Measurements from ENCODE around the gene TSPYL2. TPM values are rescaled to one million over a fixed set of nuclear protein-coding genes. Genes with fewer than 3 reads are reported as not detected.

TSPYL2 gene
- total RNA-seq = 10.2 TPM

DNA sequence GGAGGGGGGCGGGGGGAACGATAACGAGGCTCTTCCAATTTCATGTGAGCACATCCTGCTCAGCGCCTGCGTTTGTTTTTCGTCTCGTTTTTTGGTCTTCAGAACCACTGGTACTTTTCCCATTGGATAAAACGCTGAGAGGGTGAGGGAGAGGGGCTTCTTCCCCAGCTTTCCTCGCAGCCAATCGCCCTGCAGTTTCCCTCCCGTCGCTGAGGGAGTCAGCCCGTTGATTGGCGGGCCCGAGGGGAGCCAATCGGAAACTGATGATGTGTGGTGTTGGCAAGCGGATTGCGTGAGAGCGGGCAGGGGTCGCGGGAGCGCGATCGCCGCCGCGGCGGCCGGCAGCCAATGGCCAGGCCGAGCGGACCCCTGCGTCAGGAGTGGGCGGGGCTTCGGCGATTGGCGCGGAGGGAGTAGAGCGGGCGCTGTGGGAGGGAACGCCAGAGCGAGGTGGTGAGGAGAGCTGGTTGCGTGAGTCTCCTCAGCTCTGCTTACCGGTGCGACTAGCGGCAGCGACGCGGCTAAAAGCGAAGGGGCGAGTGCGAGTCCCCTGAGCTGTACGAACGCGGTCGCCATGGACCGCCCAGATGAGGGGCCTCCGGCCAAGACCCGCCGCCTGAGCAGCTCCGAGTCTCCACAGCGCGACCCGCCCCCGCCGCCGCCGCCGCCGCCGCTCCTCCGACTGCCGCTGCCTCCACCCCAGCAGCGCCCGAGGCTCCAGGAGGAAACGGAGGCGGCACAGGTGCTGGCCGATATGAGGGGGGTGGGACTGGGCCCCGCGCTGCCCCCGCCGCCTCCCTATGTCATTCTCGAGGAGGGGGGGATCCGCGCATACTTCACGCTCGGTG lies at the start of gene TSPYL2:
TSS of gene TSPYL2 (plus strand) at position 443 of the 848 bp plus-strand sequence. CDS start at position 575, 132 bp downstream.
- DNase-seq (ENCODE audit: low spot score in 2 of 2) (peak; percentile 87 to 94), FAIRE-seq (no peak)

DNA sequence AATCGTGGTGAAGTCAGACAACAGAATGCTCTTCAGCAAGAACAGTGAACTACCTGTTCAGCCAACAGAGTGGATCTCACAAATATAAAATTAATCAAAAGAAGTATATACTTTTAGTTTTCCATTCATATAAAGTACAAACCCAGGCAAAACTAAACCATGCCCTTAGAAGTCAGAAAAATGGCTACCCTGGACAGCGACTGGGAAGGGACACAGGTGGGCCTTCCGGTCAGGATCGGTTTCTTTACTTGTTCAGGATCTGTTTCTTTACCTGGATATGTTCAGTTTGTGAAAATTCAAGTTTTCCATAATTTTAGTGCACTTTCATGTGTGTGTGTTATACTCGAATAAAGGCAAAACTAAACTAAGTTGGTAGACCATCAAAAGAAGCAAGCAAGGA lies 46.0 kb upstream of the TSPYL2 start:
- DNase-seq (ENCODE audit: low spot score in 2 of 2) (no peak), FAIRE-seq (no peak)

- FAIRE-seq = no peak
- DNase-seq (ENCODE audit: low spot score in 2 of 2) = no peak
Measured at GRCh38 chrX:53039236-53039635, 42.9 kb upstream of the TSPYL2 start.

DNA sequence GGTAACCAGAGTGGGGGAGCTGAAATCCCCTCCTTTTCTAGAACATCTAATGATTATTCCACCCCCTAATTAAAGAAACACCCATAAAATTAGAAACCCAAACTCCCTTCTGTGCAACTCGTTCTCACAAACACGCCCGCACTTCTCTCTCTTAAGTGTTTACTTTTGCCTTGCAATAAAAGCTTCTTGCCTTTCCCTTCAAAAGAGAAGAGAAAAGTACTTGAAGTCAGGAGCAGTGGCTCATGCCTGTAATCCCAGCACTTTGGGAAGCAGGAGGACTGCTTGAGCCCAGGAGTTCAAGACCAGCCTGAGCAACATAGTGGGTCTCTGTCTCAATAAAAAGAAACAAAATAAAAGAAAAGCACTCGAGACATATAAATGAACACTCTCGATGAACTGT lies 37.2 kb upstream of the TSPYL2 start:
- FAIRE-seq = no peak
- no peak for DNase-seq (ENCODE audit: low spot score in 2 of 2)

GRCh38 chrX:53047228-53047627 lies 34.9 kb upstream of the TSPYL2 start:
- FAIRE-seq (no peak), DNase-seq (ENCODE audit: low spot score in 2 of 2) (no peak)

GRCh38 chrX:53048169-53049126 lies 33.7 kb upstream of the TSPYL2 start, which contains the start of gene GPR173:
TSS of gene GPR173 (plus strand) at chrX:53048789. CDS start at chrX:53076622, 27,833 bp downstream.
- FAIRE-seq (no peak), DNase-seq (ENCODE audit: low spot score in 2 of 2) (peak; percentile 69 to 70)

GRCh38 chrX:53049127-53049517 lies 33.0 kb upstream of the TSPYL2 start:
- no peak for DNase-seq (ENCODE audit: low spot score in 2 of 2)

GRCh38 chrX:53050841-53051240 lies 31.3 kb upstream of the TSPYL2 start:
- FAIRE-seq = no peak
- no peak for DNase-seq (ENCODE audit: low spot score in 2 of 2)

More at GRCh38 chrX:53049127-53049517, 33.0 kb upstream of the TSPYL2 start:
- no peak for FAIRE-seq

GRCh38 chrX:53055244-53055849 lies 26.8 kb upstream of the TSPYL2 start:
- FAIRE-seq = no peak
- DNase-seq (ENCODE audit: low spot score in 2 of 2) = no peak

DNA sequence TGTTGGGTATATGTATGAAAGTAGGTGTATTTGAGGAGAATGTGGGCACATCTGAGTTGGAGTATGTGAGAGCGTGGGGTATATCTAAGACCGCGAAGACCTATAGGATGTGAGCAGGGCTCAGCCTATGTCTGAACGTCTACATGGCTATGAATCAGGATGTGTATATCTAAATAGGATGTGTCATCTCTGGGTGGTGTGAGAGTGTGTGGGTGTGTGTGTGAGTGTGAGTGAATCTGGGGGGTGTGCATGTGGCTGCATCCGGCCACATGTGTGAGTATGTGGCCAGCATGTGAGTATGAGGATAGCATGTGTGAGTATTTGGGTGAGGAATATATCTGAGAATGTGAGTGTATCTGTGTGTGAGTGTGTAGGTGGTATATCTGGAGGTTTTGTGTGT lies 25.9 kb upstream of the TSPYL2 start:
- no peak for FAIRE-seq
- no peak for DNase-seq (ENCODE audit: low spot score in 2 of 2)

GRCh38 chrX:53065104-53065503 lies 17.1 kb upstream of the TSPYL2 start:
- no peak for DNase-seq (ENCODE audit: low spot score in 2 of 2)
- FAIRE-seq = no peak

- FAIRE-seq = no peak
- no peak for DNase-seq (ENCODE audit: low spot score in 2 of 2)
Measured at GRCh38 chrX:53071064-53071463, 11.1 kb upstream of the TSPYL2 start.

GRCh38 chrX:53071604-53072417 lies 10.4 kb upstream of the TSPYL2 start:
- no peak for FAIRE-seq
- peak in 1 of 2 donors; percentile 36 for DNase-seq (ENCODE audit: low spot score in 2 of 2)

GRCh38 chrX:53072418-53073114 lies 9.6 kb upstream of the TSPYL2 start:
- DNase-seq (ENCODE audit: low spot score in 2 of 2) (no peak), FAIRE-seq (no peak)

GRCh38 chrX:53073115-53073586 lies 9.0 kb upstream of the TSPYL2 start:
- no peak for FAIRE-seq
- DNase-seq (ENCODE audit: low spot score in 2 of 2) = no peak

GRCh38 chrX:53075011-53075410 lies 7.2 kb upstream of the TSPYL2 start:
- DNase-seq (ENCODE audit: low spot score in 2 of 2) (no peak), FAIRE-seq (no peak)

- DNase-seq (ENCODE audit: low spot score in 2 of 2) = no peak
- FAIRE-seq = no peak
Measured at GRCh38 chrX:53076671-53077070, 5.5 kb upstream of the TSPYL2 start.

DNA sequence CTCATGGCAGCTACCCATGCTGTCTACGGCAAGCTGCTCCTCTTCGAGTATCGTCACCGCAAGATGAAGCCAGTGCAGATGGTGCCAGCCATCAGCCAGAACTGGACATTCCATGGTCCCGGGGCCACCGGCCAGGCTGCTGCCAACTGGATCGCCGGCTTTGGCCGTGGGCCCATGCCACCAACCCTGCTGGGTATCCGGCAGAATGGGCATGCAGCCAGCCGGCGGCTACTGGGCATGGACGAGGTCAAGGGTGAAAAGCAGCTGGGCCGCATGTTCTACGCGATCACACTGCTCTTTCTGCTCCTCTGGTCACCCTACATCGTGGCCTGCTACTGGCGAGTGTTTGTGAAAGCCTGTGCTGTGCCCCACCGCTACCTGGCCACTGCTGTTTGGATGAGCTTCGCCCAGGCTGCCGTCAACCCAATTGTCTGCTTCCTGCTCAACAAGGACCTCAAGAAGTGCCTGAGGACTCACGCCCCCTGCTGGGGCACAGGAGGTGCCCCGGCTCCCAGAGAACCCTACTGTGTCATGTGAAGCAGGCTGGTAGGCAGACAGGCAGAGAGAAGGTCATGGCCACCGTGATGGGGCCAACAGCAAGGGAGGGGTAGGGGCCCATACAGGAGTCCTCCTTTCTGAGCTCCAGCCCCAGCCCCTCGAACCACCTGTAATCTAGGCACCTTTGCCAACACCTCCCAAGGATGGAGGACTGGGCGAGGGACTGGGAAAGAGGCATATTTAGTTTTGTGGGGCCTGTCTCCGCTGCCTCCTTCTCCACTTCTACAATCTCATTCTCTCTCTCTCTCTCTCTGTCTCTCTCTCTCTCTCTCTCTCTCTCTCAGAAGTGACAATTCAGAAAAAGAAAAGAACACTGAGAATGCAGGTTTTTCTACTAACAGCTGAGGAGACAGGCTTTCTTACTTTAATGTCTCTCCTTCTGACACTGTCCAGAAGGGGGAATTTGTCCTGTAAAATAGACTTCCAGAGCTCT lies 4.7 kb upstream of the TSPYL2 start:
- no peak for DNase-seq (ENCODE audit: low spot score in 2 of 2)
- FAIRE-seq = no peak
